Heart left ventricle (tissue), 13 donors: ENCODE measurements around the gene UBE4A.

ENCODE experiments used
- CTCF ChIP-seq, 12 donors: fragments of 200-600 bp; sonication (generic) in 4 of 12; IDR thresholded peaks; one replicate each; pipeline versions ENCODE4 v1.5.0 to v1.8.0; 2018 to 2022; ENCODE audit warnings: antibody characterized with exemption in 12 of 12, mild to moderate bottlenecking in 5 of 12
- POLR2A ChIP-seq, 2 donors: fragments of 450-650 bp; IDR thresholded peaks; one replicate each; pipeline ENCODE4 v1.6.1; 2017; ENCODE audit warnings: antibody characterized with exemption in 2 of 2, mild to moderate bottlenecking in 2 of 2, moderate library complexity in 2 of 2
- donor health status: ischemic (EF 13 %, LVEDD 7.1; RV severe dilation, severe dysfunction).
- donor health status: DM: no; HTN: yes; CAD: no.
- donor health status: DM: no; HTN: no; CAD: no.
- donor health status: ischemic (EF 25% LVEDD 6.9; RV normal size, moderate dysfunction).
- donor health status: ischemic (EF 25% LVEDD 5.7; RV mildly dilated, moderate dysfunction).
- donor health status: ischemic (EF 35%, LVEDD 5.7; RV mildly dilated, moderate dysfunction).
- donor health status: nonischemic (EF 11% LVEDD 7.7; RV severe dilation, severe dysfunction).
- donor health status: DM: yes; HTN: yes; CAD: no.
- donor health status: PGD.
- donor health status: ischemic (EF 29% LVEDD 5.4; RV normal size, mild dysfunction).
- donor health status: nonischemic (EF 23%, LVEDD 6.1; RV moderate dilation, normal function).

- TF ChIP-seq CTCF (IDR thresholded peaks at IDR 0.05), result no peak
- no peak for TF ChIP-seq POLR2A (IDR thresholded peaks at IDR 0.05)
Measured at GRCh38 chr11:118382954-118383353, 23.6 kb downstream of the UBE4A start.
